NCI-H1092 treated with DMSO at 0.1 percent for 48 hours (cell line): ENCODE data around the gene KIAA0930.
"Not testable (repeated sequence)": the region's sequence is repeated elsewhere in the genome, so short reads cannot be mapped to it uniquely, and the experiment has no call there.

Experiments
- DNase-seq: peaks from one replicate; lab custom pipeline; 2025; lab: John Stamatoyannopoulos, UW

The KIAA0930 gene

DNA sequence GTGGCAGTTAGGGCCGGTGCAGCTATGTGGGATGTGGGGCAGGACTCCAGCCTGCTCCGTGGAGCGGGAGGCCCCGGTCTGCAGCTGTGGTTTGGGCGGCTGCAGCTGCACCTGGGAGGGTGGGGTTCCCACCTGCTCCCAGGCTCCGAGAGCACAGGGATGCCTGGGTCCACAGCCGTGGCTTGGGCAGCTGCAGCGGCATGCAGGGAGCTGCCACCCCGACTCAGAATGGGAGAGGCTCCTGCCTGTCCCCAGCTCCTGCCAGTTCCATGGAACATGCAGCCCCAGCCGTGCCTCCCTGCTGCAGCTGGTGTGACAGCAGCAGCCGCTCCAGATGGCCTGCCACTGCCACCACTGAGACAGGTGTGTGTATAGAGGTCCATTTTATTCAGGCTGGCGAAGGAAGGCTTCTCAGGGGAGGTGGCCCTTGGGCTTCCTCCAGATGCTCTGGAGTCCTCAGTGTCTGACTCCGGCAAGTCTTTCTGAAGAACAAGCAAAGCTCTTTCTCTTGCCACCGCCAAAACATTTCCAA is 22.3 kb upstream of the KIAA0930 start:
- no peak for DNase-seq

- no peak for DNase-seq
These were observed 21.7 kb upstream of the KIAA0930 start for GRCh38 chr22:45262195-45262930.

DNA sequence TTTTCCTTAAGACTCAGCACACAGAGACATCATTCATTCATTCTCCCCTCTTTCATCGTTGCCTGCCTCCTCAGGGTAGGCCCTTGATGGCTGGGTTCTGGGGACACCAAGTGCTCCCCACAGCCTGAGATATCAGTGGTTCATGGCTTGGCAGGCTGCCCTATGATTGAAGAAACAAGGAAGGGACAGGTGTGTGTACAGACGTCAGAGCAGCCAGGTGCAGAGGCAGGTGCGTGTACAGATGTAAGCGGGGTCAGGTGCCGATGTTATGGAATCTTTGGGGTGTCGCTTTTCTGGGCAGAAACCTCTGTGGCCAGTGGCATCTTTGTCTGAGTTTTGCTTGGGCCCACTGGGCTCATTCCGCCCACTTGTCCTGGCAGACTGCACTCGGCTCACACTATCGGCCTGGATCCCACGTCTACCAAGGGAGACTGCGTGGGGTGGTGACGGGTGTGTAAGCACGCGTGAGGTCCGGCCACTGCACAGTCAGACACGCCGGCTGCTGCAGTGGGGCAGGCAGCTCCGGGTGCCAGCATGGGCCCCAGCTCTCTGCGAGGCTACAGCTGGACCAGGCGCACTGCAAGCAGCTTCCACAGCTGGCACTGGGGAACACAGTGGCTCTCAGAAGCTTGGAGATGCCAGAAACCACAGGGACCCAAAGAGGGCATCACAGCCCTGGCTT is 20.9 kb upstream of the KIAA0930 start:
- no peak for DNase-seq

- DNase-seq = not testable (repeated sequence)
These were observed 19.7 kb upstream of the KIAA0930 start for GRCh38 chr22:45260395-45260759.

GRCh38 chr22:45259754-45260394 is 19.2 kb upstream of the KIAA0930 start:
- DNase-seq = no peak

- not testable (repeated sequence) for DNase-seq
These were observed 17.2 kb upstream of the KIAA0930 start for GRCh38 chr22:45257941-45258340.

DNA sequence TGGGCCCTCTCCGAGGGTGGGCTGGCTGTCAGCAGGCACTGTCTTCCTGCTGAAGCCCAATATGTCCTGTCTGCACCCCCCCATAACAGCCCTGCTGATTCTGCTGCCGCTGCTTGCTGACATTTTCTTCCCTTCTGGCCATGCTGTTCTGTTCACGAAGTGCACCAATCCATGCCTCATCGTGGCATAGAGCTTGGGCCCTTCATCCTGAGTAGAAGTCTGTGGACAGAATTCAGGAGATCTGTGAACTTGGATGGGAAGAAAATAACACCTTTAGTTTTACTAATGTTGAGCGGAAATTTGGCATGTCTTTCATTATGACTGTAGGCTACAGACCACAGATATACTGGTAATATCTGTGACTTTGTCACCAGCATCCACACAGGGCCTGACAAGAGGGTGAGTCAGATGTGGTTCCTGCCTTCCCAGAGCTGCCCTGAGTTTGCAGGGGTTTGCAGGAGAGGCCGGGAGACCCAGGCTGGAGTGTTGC is 14.1 kb upstream of the KIAA0930 start:
- no peak for DNase-seq

DNA sequence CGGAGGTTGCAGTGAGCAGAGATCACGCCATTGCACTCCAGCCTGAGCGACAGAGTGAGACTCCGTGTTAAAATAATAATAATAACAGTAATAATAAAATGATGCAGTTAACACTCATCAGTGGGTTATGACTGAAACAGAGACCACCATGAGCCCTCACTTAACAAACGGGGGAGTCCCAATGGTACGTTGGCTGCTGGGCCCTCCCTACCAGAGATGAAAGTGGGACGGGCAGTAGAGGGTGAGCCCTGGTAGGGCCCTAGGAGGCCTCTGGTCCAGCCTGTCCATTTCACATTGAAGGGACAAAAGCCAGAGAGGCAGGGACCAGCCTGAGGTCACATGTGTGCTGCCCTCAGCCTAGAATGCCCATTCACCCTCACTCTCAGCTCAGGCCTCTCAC is 13.7 kb upstream of the KIAA0930 start:
- no peak for DNase-seq

DNA sequence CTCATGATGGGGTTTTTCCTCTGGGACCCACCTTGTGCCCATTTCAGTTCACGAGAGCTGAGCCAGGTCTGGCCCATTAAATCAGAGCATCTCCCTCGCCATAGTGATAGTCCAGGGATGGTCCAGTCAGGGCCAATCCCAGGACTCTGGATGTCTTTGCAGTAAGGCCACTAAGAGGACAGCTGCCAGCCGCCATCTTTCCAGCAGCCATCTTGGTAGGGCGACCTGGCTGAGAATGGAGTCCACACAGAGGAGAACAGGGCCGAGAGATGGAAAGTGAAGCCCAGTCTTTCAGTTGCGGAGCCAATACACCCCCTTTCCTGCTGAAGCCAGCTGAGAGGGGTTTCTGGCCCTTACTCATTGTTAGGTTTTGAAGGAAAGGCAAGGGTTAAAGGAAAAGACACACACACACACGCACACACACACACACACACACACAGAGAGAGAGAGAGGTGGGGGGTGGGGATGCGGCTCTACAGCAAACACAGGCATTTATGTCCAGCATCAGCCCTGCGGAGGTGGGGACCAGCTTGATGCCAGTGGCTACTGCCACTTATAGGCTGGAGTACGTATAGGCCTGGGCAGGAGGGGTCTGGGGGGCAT is 12.4 kb upstream of the KIAA0930 start:
- DNase-seq = no peak

- DNase-seq = no peak
These were observed 11.1 kb upstream of the KIAA0930 start for GRCh38 chr22:45251825-45252224.

- DNase-seq = no peak
These were observed 8.3 kb upstream of the KIAA0930 start for GRCh38 chr22:45248832-45249561.

DNA sequence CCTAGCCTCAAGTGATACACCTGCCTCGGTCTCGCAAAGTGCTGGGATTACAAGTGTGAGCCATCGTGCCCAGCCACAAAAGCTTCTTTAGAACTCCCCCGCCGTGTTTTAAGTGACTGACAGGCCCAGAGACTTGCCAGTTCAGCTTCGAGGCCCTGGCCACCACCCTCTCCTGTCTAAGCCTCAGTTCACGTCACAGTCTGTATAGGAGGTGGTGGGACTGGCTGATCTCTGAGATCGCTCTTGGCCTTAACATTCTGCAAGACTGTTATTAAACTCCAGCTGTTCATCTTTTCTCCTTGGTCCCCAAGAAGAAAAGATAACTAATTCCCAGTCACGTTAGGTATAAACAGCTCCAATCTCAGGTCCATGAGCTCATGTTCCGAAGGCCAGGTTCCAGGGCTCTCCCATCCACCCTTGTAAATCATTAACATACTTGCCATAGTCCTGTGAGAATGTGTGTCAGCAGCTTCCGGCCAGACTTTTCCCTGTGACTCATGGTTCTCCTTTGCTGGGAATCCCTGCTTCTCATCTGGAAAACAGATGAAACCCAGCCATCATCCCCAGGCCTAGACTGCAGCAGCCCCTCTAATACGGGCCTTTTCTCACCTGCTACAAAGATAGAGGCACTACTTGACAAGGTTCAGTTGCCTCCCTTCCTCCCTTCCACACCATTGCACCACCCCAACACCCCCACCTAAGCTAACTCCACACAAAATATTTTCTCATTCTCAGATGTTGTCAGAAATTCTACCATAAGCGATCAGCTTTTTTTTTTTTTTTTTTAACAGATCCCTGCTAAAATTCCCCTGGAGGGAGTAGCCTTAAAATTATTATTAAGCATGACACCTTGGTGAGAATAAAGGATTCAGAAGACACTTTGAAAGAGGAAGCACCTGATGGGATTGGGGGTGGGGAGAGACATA is 5.6 kb upstream of the KIAA0930 start:
- DNase-seq = no peak

DNA sequence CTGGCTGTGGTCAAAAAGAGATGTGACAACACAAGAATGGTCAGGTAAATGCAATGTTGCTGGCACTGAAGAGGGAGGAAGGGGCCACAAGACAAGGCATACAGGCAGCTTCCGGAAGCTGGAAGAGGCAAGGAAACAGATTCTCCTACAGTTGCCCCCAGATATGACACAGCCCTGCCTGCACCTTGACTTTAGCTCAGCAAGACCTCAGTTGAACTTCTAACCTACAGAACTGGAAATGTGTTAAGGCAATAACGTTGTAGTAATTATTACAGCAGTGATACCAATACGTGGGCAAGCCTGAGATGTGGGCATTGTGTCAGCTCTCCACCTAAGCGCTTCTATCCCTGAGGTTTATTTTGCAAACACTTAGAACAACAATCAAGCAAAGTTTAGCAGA is 4.2 kb upstream of the KIAA0930 start:
- no peak for DNase-seq

DNA sequence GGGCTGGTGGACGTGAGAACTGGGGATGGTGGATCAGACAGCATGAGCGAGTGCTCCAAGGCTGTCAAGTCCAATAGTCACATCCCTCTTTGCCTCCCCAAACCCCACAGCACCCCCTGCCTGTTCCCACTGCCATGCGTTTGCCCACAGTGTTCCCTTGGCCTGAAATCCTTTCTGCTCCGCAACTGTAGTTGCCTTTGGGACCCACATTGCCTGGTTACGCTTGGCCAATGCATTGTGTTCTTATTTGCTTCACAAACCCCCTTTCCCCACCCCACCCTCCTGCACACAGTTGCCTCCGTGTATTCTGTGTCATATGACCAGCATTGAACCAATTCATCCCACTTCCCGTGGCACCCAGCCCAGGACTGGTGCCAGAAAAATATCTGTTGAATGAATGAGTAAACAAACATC is 2.1 kb upstream of the KIAA0930 start:
- DNase-seq = peak; percentile 39

DNA sequence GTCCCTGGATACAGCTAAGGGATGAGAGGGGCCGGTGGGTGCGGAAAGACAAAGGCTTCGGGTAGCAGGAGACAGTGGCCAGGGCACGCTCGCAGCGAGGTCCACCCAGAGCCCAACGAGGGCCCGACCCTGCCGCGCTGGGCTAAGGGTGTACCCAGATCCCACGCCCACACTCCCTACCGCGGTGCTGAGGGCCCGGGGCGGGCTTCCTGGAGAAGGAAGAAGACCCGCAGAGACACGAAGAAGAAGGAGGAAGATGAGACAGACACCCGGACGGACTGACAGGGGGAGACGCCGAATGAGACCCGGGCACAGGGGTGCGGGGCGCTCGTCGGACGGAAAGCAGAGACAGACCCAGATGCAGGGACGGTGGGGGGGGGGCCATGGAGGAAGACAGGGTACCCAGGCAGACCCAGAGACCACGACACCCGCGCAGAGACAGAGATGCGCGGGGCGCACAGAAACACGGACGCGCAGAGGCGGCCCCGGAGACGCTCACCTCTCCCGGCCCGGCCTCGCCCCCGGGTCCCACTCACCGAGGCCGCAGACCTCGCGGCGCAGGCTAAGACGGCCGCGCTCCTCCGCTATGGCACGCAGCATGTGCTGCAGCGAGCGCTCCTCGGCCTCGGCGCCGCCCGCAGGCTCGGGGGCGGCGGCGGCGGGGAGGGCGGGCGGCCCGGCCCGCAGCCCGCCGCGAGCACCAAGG is 437 bp downstream of the KIAA0930 start:
- no peak for DNase-seq

GRCh38 chr22:45239681-45240051 is 1.0 kb downstream of the KIAA0930 start:
- no peak for DNase-seq

DNA sequence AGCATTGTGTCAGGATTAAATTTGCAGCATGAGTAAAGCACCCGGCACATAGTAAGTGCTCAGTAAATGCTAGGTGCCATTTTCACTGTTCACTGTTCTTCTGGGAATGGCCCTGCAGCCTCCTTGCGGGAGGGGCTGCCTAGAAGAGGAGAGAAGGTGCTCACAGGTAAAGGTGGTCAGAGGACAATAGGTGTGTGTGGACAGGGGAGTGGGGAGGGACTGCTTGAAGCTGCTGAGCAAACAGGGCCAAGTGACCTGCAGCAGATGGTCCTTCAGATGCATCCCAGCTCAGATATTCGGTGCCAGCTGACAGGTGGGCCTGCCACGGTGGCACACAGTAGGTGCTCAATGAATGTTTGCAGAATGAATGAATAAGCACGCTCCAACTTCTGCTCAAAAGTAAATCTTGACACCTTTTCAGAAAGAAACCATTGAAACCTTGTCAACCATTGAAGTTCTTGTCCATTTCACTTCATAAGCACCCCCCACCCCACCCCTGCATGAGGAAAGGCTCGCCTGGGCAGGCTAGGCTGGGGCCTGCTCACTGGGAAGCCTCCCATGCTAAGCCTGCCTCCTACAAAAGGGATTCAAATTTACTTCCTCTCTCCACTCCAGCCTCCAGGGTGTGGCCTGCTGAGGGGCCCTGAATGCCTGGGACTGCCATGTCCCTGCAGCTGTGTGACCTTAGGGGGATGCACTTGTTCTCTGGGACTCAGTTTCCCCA is 1.6 kb downstream of the KIAA0930 start:
- DNase-seq = no peak

GRCh38 chr22:45238076-45238956 is 2.4 kb downstream of the KIAA0930 start:
- no peak for DNase-seq
